HT-29 (cell line): ENCODE results near the gene ITGBL1. TPM values are rescaled to one million over a fixed set of nuclear protein-coding genes. Genes with fewer than 3 reads are reported as not detected.
A peak's percentile ranks its signal among the peaks of the same experiment; 100 is the strongest.

ENCODE experiments used
- DNase-seq: peaks from one replicate; pipeline ENCODE4 v3.0.0-alpha.2; 2015; ENCODE audit warnings: low spot score
- total RNA-seq: library from RNA; depleted of rRNA; stranded (reverse); fragments of >200 nt; shearing (Covaris generic); gene quantifications from 2 replicates; pipeline ENCODE4 v1.2.3, GENCODE V29; 2014

The ITGBL1 gene
- total RNA-seq, 1 experiment from 2014 or later, result not detected

GRCh38 chr13:101451641-101452040 is 834 bp upstream of the ITGBL1 start:
- no peak for DNase-seq

DNA sequence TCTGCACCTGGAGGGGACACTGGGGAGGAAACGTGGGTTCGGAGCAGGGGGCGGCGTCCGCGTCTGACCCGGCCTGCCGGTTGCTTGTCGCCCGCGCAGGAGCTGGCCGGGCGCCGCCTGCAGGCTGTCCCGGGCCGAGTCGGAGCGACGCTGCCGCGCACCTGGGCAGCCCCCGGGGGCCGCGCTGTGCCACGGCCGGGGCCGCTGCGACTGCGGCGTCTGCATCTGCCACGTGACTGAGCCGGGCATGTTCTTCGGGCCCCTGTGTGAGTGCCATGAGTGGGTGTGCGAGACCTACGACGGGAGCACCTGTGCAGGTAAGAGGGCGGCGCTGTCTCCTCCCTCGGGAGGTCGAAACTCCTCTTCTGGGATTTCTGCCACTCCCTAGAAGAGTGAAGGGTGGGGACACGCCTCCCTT is 1.3 kb downstream of the ITGBL1 start:
- DNase-seq, result no peak

DNA sequence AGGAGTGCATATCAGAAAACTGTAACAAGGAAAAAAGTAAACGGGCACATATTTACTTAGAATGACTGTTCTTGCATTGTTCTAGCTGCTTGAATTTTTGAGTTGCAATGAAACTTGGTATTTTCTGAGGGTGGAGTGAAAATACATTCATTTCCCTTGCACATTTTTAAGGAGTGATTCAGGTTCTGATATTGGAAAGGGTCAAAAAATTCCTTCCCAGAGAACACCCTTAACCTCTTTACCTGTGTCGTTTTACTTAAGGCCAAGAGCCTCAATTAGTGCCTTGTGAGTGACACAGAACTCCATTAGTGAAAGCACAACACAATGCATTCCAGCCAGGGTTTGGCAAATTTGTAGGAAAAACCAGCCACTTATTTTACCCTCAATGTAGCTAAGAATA is 2.3 kb downstream of the ITGBL1 start:
- no peak for DNase-seq

GRCh38 chr13:101455863-101456262 is 3.4 kb downstream of the ITGBL1 start:
- peak; percentile 47 for DNase-seq

- no peak for DNase-seq
Measured at GRCh38 chr13:101457176-101457575, 4.7 kb downstream of the ITGBL1 start.

DNA sequence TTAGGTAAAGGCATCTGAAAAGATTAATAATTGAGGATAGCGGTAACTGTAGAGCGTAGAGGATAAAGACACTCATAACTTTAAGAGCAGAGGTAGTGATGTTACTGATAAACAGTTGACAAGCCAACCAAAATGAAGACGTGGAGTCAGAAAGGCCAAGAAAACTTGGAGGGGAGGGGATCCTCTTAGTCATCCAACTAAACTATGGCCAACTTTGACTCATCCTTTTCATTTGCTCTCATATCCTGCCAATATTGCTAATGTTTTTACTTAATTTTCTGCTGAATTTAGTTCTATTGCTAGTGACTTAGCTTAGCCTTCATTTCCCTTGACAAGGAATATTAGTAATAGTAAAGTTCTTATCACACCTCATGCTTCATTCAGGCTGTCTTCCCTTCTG is 13.4 kb downstream of the ITGBL1 start:
- no peak for DNase-seq

DNA sequence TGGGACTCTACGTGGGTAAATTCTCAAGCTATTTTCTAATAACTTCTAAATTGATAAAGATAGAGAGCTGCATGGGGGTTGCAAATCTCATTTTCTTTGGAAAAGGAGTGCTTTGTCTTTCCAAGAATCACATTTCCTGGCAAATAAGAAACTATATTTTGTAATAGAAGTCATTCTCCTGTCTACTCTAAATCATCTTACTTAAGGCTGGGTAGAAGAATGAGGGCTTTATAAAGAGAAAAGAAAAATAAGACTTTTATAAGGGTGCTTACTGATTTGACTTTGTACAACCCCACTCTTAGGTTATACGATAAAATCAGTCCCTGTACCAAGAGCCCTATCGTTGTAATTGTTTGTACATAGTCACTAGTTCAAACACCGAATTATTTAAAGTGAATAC is 14.9 kb downstream of the ITGBL1 start:
- no peak for DNase-seq

- no peak for DNase-seq
Measured at GRCh38 chr13:101473458-101473857, 21.0 kb downstream of the ITGBL1 start.

DNA sequence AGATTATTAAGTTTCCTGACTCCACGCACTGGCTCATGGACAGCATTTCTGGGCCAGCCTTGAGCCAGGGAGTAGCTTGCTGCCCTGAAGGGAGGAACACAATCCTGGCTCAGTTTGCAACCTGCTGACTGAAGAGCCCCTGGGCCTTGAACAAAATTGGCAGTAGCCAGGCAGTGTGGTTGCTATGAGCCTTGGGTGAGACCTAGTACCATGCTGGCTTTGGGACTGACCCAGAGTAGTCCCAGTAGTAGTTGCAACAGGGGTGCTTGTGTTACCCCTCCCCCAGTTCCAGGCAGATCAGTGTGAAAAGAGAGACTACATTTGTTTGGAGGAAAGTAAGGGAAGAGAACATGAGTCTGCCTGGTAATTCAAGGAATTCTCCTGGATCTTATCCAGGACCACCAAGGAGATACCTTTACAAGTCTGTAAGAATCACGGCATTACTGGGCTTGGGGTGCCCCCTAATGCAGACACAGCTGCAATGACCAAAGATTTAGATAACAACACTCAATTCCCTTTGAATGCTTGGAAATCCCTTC is 22.0 kb downstream of the ITGBL1 start:
- no peak for DNase-seq

DNA sequence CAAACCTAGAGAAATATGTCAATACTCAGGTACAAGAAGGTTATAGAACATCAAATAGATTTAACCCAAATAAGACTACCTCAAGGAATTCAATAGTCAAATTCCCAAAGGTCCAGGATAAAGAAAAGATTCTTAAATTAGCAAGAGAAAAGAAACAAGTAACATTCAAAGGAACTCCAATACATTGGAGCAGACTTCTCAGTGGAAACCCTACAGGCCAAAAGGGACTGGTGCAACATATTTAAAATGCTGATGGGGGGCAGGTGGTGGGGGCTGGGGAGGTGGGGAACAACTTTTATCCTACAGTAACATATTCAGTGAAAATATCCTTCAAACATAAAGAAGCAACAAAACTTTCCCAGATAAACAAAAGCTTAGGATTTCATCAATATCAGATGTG is 23.1 kb downstream of the ITGBL1 start:
- DNase-seq, result no peak

DNA sequence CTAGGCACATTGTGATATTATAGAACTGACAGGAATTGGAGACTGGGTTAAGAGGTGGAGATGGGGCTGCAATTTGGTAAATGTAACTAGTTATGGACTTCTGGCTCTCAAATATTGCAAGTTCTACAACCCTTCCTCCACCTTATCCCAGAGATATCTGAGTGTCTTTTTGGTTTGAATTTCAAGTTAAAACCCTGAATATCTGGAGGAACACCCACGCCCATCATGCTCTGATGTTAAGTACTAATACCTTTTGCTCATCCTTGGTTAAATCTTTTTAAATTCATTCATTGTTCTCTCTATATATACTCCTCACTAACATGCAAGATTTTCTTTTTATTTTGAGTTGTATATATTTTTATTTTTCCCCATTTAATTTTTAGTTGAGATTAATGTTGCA is 28.9 kb downstream of the ITGBL1 start:
- no peak for DNase-seq

DNA sequence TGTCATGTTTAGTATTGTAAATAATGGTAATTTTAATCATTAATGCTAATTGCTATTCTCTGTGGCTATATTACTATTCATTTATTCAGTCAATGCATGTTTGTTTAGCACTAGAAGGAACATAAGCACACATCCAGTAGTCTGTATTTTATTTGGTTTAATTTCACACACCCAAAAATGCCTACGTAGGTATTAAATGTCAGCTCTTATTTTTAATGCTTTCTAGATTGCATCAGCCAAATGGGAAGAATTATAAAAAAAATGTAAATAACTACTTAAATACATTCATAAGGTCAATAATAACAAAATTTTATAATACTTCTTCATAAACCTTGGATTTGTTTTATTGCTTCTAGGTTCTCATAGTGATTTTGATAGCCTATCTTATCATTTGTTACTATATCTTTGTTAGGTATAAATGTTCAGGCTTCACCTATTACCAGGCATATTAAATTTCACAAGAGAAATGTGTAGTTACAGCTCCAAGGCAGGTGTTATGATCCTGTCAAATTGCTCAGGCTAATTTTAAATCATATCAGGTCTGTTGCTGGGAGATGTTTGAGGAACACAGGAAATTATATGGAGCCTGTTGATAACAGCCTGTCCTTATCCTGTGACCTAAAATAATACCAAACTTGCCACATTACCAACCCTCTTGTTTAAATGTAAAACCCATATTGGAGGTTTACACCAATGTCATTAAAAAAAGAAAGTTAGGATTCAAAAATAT is 34.4 kb downstream of the ITGBL1 start:
- DNase-seq, result no peak

- no peak for DNase-seq
Measured at GRCh38 chr13:101487438-101487830, 35.0 kb downstream of the ITGBL1 start.

DNA sequence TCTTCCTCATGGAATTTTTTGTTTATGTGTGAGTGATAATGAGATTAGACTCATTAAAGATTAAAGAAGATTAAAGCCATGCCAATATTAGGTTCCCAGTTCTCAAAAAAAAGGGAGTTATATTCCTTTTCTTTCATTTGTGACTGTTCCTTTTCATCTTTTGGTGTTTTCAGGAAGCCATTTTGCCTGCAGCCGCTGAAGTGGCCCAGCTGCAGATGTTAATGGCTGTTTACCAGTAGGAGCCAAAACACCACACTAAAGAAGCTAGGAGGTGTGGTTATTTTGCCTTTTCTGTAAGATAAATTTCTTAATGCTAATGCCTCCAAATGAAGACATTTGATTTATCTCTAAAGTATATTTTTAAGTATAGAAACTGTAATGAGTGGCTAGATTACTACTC is 36.3 kb downstream of the ITGBL1 start:
- no peak for DNase-seq

GRCh38 chr13:101489643-101490405 is 37.3 kb downstream of the ITGBL1 start:
- DNase-seq, result peak; percentile 16

- DNase-seq, result peak; percentile 14
Measured at GRCh38 chr13:101490406-101491015, 38.0 kb downstream of the ITGBL1 start.

- DNase-seq, result no peak
Measured at GRCh38 chr13:101492251-101492910, 39.9 kb downstream of the ITGBL1 start.

- no peak for DNase-seq
Measured at GRCh38 chr13:101493541-101493940, 41.1 kb downstream of the ITGBL1 start.

GRCh38 chr13:101499406-101499805 is 46.9 kb downstream of the ITGBL1 start:
- DNase-seq, result no peak

GRCh38 chr13:101502618-101503017 is 50.1 kb downstream of the ITGBL1 start:
- no peak for DNase-seq

DNA sequence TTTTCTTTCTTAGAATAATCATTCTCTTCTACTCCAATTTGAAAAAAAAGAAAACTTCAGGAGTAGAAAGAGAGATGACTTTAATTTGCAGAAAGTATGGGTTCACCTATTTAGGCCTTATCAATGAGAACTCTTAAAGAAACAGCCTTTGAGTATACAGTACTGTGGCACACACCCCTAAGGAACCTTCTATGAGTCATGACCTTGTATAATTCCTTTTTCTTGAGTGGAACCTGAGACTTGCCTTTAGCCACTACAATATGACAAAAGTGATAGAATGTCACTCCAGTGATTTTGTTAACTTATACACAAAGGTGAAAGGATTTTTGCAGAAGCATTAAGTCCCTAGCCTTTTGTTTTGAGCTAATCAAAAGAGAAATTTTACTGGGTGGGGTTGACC is 58.7 kb downstream of the ITGBL1 start:
- DNase-seq, result no peak

DNA sequence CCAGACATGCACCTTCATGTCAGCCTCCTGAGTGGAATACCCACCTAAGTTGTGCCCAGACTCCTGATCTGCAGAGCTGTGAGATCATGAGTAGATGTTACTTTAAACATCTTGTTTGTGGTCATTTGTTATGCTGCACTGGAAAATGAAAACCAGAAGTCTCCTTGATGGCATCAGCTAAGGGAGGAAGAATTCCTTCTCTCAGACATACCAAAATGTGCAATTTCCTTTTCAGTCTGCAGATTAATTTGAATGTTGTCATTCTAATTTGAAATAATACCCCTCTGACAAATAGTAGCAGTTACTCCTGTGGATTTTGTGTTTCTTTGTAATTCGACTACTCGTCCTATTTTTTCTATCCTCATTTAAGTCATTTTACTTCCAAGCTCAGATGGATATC is 59.3 kb downstream of the ITGBL1 start:
- no peak for DNase-seq
